DMS53 (cell line): Measurements from ENCODE around the gene FAM181B.

Source experiments
- DNase-seq: peaks from one replicate; lab custom pipeline; 2025; lab: John Stamatoyannopoulos, UW

The FAM181B gene

GRCh38 chr11:82733444-82734119, at the start of gene FAM181B:
FAM181B (minus strand) TSS chr11:82733864; CDS start chr11:82733729, 135 bp downstream.
- DNase-seq: peak; percentile 89

- no peak for DNase-seq
These were observed 49.2 kb upstream of the FAM181B start for GRCh38 chr11:82782825-82783374.

- no peak for DNase-seq
These were observed 45.1 kb upstream of the FAM181B start for GRCh38 chr11:82778776-82779175.

- no peak for DNase-seq
These were observed 42.7 kb upstream of the FAM181B start for GRCh38 chr11:82776377-82776776.

- peak; percentile 89 for DNase-seq
These were observed 42.2 kb upstream of the FAM181B start for GRCh38 chr11:82775736-82776346.

- no peak for DNase-seq
These were observed 41.6 kb upstream of the FAM181B start for GRCh38 chr11:82775218-82775617.

GRCh38 chr11:82771781-82772180, 38.1 kb upstream of the FAM181B start:
- no peak for DNase-seq

GRCh38 chr11:82767123-82767522, 33.5 kb upstream of the FAM181B start:
- no peak for DNase-seq

GRCh38 chr11:82765466-82766034, 31.9 kb upstream of the FAM181B start:
- DNase-seq: no peak

- DNase-seq: no peak
These were observed 29.5 kb upstream of the FAM181B start for GRCh38 chr11:82763167-82763566.

- DNase-seq: no peak
These were observed 26.0 kb upstream of the FAM181B start for GRCh38 chr11:82759649-82760048.

- DNase-seq: no peak
These were observed 24.1 kb upstream of the FAM181B start for GRCh38 chr11:82757660-82758357.

- peak; percentile 66 for DNase-seq
These were observed 23.3 kb upstream of the FAM181B start for GRCh38 chr11:82756765-82757639.

GRCh38 chr11:82754410-82754809, 20.7 kb upstream of the FAM181B start:
- no peak for DNase-seq

GRCh38 chr11:82753921-82754320, 20.3 kb upstream of the FAM181B start:
- no peak for DNase-seq

- DNase-seq: no peak
These were observed 19.1 kb upstream of the FAM181B start for GRCh38 chr11:82752801-82753200.

- DNase-seq: no peak
These were observed 17.0 kb upstream of the FAM181B start for GRCh38 chr11:82750643-82751139.

GRCh38 chr11:82747471-82747870, 13.8 kb upstream of the FAM181B start:
- DNase-seq: no peak

GRCh38 chr11:82738091-82738490, 4.4 kb upstream of the FAM181B start:
- DNase-seq: no peak

- no peak for DNase-seq
These were observed 436 bp upstream of the FAM181B start for GRCh38 chr11:82734120-82734479.

GRCh38 chr11:82732734-82733443, 775 bp downstream of the FAM181B start:
- DNase-seq: peak; percentile 87
